HEK293 (cell line): ENCODE data around the gene NT5C1B.
A peak's percentile ranks its signal among the peaks of the same experiment; 100 is the strongest.

Experiments
- CTCF ChIA-PET: fragments of 350-600 bp; formaldehyde crosslinking; extraction: SDS; loops from one replicate; lab custom pipeline; 2021; ENCODE audit warnings: antibody characterized with exemption; lab: Yijun Ruan, JAX
- POLR2A ChIA-PET: fragments of 300-600 bp; formaldehyde crosslinking; extraction: SDS; loops from one replicate; lab custom pipeline; 2020; ENCODE audit warnings: antibody characterized with exemption, inconsistent platforms; lab: Yijun Ruan, JAX
- H3K27ac ChIP-seq: fragments of 200-500 bp; sonication (Bioruptor generic); 2 replicates; pipeline ENCODE4 v1.5.1; 2014; ENCODE audit warnings: low read depth, low read length, control low read depth, inconsistent platforms; ENCODE audit errors: extremely low read depth
- H3K36me3 ChIP-seq, 2 experiments: fragments of 200-500 bp in 1 of 2; sonication (Bioruptor generic) in 1 of 2; 1 replicate in 1 of 2; 2 replicates in 1 of 2; pipeline ENCODE4 v1.5.1; 2014 to 2017; ENCODE audit warnings: inconsistent platforms in 2 of 2, low read length in 2 of 2; ENCODE audit not compliant: control insufficient read depth in 2 of 2, insufficient read depth in 1 of 2
- H3K4me1 ChIP-seq: fragments of 200-500 bp; sonication (Bioruptor generic); 2 replicates; pipeline ENCODE4 v1.5.1; 2014; ENCODE audit warnings: mild to moderate bottlenecking, low read length, inconsistent platforms; ENCODE audit not compliant: control insufficient read depth, insufficient read depth
- H3K4me3 ChIP-seq: 2 replicates; pipeline ENCODE4 v1.5.1; 2011; ENCODE audit warnings: low read depth, mild to moderate bottlenecking, control low read depth, low read length, moderate library complexity
- H3K9me3 ChIP-seq: fragments of 200-500 bp; sonication (Bioruptor generic); 2 replicates; pipeline ENCODE4 v1.5.1; 2014; ENCODE audit warnings: low read depth, low read length, inconsistent platforms; ENCODE audit not compliant: control insufficient read depth, insufficient read depth
- GLI2 ChIP-seq: fragments of 450-650 bp; formaldehyde crosslinking; IDR thresholded peaks from 2 replicates; pipeline ENCODE4; 2017; ENCODE audit warnings: missing biosample characterization, missing genetic modification characterization, low read depth, borderline replicate concordance
- ZNF600 ChIP-seq: fragments of 450-650 bp; formaldehyde crosslinking; IDR thresholded peaks from 2 replicates; pipeline ENCODE4 v1.5.1; 2016; ENCODE audit warnings: missing biosample characterization, missing genetic modification characterization
- TF ChIP-seq, protein P1 (sequence below): fragments of 450-650 bp; formaldehyde crosslinking; IDR thresholded peaks from 2 replicates; pipeline ENCODE4 v1.5.1; 2016; ENCODE audit warnings: missing biosample characterization, missing genetic modification characterization

Gene NT5C1B

DNA sequence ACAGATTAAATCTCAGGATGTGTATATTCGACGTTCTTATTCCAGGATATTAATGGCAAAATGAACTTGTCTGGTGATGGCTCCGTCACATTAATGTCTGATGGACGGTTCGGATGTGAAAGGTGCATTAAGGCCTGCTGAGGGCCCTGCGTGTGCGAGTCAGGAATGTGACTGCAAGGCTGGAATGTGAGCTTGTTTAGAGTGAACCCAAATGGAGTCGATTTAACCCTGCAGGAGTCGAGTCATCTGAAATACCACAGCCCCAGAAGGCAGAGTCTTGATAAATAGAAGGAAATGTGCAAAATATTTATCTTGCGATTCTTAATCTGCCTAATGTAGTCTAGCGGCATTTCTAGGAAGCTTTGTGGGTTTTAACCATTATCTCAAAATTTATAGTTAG is 73.3 kb downstream of the NT5C1B start (continued):
- no peak for TF ChIP-seq GLI2 (tag by site-specific recombination)

GRCh38 chr2:18514526-18515461 is 74.6 kb downstream of the NT5C1B start:
- CTCF ChIA-PET: interaction anchor here (0.6 kb wide), 2 partner anchors 24 to 1348 kb away, joined by 3 to 4 read pairs; no protein-coding TSS in a partner anchor
- Histone ChIP-seq H3K4me3 (no peak overlapping the region), H3K4me1 (peaks cover 2% of the 10 kb centered on the region; the same call in 1 of the 2 replicates), H3K27ac (no peak overlapping the region), H3K9me3 (no peaks in the 10 kb centered on the region), H3K36me3 (no peaks in the 10 kb centered on the region)
- TF ChIP-seq, protein P1, sequence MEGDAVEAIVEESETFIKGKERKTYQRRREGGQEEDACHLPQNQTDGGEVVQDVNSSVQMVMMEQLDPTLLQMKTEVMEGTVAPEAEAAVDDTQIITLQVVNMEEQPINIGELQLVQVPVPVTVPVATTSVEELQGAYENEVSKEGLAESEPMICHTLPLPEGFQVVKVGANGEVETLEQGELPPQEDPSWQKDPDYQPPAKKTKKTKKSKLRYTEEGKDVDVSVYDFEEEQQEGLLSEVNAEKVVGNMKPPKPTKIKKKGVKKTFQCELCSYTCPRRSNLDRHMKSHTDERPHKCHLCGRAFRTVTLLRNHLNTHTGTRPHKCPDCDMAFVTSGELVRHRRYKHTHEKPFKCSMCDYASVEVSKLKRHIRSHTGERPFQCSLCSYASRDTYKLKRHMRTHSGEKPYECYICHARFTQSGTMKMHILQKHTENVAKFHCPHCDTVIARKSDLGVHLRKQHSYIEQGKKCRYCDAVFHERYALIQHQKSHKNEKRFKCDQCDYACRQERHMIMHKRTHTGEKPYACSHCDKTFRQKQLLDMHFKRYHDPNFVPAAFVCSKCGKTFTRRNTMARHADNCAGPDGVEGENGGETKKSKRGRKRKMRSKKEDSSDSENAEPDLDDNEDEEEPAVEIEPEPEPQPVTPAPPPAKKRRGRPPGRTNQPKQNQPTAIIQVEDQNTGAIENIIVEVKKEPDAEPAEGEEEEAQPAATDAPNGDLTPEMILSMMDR: peak; percentile 32; the same call in 1 of the 2 replicates
- no peak for TF ChIP-seq ZNF600 (tag by site-specific recombination)
- POLR2A ChIA-PET: no interaction called here
